ENCODE data around the gene EDAR. TPM values are rescaled to one million over a fixed set of nuclear protein-coding genes. Genes with fewer than 3 reads are reported as not detected.

EDAR gene
- total RNA-seq, 1 donor from 2014 or later: 5.1 TPM

DNA sequence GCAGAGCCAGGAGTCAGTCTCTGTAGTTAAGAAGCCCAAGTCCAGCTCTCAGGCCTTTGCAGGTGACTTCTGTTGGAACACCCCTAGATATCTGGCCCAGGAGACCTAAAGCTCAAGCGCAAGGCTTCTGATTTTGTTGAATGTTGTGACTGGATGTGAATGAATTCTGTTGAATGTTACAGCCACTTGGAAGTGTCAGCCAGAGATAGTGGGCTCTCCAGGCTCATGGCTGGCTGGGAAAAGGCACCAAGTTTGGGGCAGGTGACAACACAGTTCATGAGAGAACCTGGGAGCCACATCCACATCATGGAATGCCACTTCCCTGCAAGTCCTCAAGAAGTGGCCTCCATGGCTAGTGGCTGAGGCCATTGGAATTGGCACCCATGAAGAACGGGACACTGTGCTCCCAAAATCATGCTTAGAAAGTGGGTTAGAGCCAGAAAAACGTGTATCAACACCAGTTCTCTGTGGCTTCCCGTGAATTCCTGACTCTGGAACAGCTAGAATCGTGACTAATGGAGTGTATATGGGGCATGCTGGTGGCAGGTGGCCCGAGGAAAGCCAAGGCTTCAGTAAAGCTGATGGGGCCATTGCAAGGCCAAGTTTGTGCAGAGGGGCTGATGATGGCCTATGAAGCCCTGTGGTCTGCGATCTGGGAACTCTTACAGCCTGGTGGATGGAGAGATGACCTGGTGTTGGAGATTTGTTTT lies 30.2 kb downstream of the EDAR start:
- Mint-ChIP-seq H3K9me3 (peaks cover 7% of the 10 kb centered on the region), H3K27ac (peak overlapping the region; percentile 87), H3K27me3 (no peaks in the 10 kb centered on the region), H3K4me1 (ENCODE audit: unreplicated experiment) (peaks cover 18% of the 10 kb centered on the region), H3K36me3 (peaks cover 3% of the 10 kb centered on the region), H3K4me3 (no peak overlapping the region)
- TF ChIP-seq, protein P1, sequence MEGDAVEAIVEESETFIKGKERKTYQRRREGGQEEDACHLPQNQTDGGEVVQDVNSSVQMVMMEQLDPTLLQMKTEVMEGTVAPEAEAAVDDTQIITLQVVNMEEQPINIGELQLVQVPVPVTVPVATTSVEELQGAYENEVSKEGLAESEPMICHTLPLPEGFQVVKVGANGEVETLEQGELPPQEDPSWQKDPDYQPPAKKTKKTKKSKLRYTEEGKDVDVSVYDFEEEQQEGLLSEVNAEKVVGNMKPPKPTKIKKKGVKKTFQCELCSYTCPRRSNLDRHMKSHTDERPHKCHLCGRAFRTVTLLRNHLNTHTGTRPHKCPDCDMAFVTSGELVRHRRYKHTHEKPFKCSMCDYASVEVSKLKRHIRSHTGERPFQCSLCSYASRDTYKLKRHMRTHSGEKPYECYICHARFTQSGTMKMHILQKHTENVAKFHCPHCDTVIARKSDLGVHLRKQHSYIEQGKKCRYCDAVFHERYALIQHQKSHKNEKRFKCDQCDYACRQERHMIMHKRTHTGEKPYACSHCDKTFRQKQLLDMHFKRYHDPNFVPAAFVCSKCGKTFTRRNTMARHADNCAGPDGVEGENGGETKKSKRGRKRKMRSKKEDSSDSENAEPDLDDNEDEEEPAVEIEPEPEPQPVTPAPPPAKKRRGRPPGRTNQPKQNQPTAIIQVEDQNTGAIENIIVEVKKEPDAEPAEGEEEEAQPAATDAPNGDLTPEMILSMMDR (conservative IDR thresholded peaks at IDR 0.05): no peak
- no peak for DNase-seq (ENCODE audit: extremely low spot score, unreplicated experiment)

DNA sequence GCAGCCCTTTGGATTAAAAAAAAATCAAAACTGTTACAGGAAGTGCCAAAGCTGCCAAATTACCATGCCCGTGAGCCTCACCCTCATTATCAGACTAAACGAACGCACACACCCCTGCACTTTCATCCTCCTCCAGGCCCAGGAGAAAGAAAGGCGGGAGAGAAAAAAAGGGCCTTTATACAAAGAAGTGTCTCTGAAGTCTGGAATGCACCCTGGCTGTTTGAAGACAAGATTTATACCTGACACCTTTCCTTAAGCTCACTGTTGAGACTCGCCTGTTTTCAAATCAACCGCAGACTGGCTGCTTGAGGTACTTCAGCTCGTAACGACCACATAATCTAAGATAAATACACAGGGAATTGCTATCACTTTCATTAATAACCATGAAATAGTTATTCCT lies 31.0 kb downstream of the EDAR start:
- no peak for DNase-seq (ENCODE audit: extremely low spot score, unreplicated experiment)
- Mint-ChIP-seq H3K27ac (peak overlapping the region; percentile 87), H3K36me3 (peaks cover 3% of the 10 kb centered on the region), H3K4me1 (ENCODE audit: unreplicated experiment) (peaks cover 14% of the 10 kb centered on the region), H3K27me3 (no peaks in the 10 kb centered on the region), H3K9me3 (peaks cover 13% of the 10 kb centered on the region), H3K4me3 (peak overlapping the region; percentile 67)
- TF ChIP-seq, protein P1 (conservative IDR thresholded peaks at IDR 0.05): no peak

DNA sequence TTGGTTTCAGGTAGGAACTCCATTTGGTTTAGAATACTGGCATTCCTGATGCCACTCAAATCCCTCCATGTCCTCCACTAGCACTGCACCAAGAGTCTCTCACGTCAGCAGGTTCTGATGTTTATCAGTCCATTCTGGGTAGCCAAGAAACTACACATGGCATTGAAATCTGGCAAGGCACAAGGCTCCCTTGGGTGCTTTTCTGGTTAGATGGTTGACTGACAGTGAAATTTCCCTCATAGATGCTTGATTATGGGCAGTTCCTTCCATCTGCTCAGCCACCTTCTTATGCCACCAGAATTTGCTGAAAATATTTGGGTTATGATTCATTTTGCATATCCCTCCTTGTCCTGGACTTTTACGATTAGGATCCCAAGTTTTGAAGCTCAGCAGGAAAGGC lies 32.6 kb downstream of the EDAR start:
- peak overlapping the region; percentile 41 for H3K27ac Mint-ChIP-seq
- peaks cover 14% of the 10 kb centered on the region for H3K4me1 Mint-ChIP-seq (ENCODE audit: unreplicated experiment)
- DNase-seq (ENCODE audit: extremely low spot score, unreplicated experiment): no peak
- H3K27me3 Mint-ChIP-seq: no peaks in the 10 kb centered on the region
- TF ChIP-seq, protein P1 (conservative IDR thresholded peaks at IDR 0.05): no peak
- peaks cover 25% of the 10 kb centered on the region for H3K9me3 Mint-ChIP-seq
- peaks cover 9% of the 10 kb centered on the region for H3K36me3 Mint-ChIP-seq
- H3K4me3 Mint-ChIP-seq: no peak overlapping the region

DNA sequence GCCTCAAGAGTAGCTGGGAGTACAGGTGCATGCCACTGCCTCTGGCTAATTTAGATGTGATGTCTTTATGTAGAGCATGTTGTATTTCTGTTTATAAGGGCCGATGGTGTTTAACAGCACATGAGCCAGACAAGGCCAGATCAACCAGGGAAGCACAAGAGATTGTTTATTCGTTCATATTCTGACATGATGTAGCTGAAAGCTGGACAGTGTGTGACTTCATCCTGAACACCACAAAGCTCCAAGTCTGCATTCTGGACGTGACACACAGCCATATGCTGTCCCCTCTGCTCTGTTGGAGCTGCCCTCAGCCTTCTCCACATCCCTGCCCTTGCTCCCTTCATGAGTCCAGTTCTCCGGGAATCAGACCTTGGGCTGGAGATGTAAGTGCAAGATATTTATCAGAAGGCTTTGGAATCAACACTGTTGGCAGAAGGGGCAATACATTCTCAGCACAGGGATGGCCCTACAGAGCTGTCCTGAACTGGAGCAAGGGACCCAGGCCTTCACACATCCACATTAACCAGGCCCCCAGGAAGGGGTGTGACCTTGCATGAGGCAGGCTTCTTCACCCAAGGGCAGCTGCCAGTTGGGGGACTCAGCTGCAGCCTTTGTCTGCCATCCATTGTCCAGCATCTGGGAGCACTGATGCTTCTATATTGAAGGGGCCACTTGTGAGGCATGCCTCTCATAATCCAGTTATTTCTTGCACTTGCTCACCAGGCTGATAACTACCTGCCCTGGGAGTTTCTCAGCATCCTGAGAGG lies 38.5 kb downstream of the EDAR start:
- TF ChIP-seq, protein P1 (conservative IDR thresholded peaks at IDR 0.05): no peak
- no peaks in the 10 kb centered on the region for H3K27me3 Mint-ChIP-seq
- peaks cover 24% of the 10 kb centered on the region for H3K36me3 Mint-ChIP-seq
- peaks cover 4% of the 10 kb centered on the region for H3K4me1 Mint-ChIP-seq (ENCODE audit: unreplicated experiment)
- peaks cover 41% of the 10 kb centered on the region for H3K9me3 Mint-ChIP-seq
- no peak overlapping the region for H3K4me3 Mint-ChIP-seq
- no peak for DNase-seq (ENCODE audit: extremely low spot score, unreplicated experiment)
- H3K27ac Mint-ChIP-seq: no peak overlapping the region

DNA sequence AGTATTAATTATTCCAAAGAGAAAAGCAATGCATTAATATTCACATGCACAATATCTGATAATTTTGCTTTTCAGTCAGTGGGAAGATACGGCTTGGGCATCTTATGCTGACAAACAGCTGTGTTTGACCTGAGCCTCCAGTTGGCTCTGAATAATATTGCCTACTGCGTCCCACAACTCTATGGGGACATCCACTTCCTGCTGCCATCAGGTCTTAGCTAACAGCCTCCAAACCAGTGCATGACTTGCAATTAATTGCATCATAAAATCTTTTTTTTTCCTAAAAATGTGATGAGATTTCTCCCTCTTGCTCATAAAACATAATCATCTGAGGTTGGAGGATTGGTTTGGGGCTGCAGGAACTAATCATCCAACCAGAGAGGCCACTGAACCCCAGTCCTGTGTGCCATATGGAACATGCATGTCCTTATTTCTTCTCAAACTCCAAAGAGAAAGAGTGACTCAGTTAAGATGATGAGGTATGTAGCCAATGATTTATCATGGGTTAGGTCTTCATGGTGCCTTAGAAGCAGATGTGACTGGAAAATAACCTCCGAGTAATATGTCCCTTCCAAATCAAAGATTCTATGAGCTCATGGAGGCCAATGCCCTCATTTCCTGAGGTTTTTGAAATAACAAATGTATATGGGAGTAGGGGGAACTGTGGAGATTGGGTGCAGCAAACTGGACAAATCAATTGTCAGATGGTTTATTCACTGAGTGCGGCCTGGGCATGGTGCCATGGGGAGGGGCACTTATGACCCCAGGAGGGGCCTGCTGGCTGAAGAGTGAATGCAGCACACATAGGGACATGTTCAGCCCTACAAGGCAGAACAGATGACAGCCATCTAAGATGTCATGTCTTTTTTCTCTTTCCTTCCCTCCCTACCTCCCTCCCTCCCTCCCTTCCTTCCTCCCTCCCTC lies 39.4 kb downstream of the EDAR start:
- Mint-ChIP-seq H3K4me1 (ENCODE audit: unreplicated experiment) (peaks cover 4% of the 10 kb centered on the region), H3K36me3 (peaks cover 24% of the 10 kb centered on the region)

More for the DNA sequence above, 39.4 kb downstream of the EDAR start:
- DNase-seq (ENCODE audit: extremely low spot score, unreplicated experiment): no peak
- TF ChIP-seq, protein P1 (conservative IDR thresholded peaks at IDR 0.05): no peak
- H3K27me3 Mint-ChIP-seq: no peaks in the 10 kb centered on the region
- H3K4me3 Mint-ChIP-seq: no peak overlapping the region
- H3K27ac Mint-ChIP-seq: no peak overlapping the region
- peaks cover 41% of the 10 kb centered on the region for H3K9me3 Mint-ChIP-seq
